Hematopoietic multipotent progenitor cell treated with erythropoietin and hydrocortisone succinate and interleukin-3 and kit ligand, for 17 days (in vitro differentiated cells): ENCODE results near the gene TTC31.
"Not testable (repeated sequence)": the region's sequence is repeated elsewhere in the genome, so short reads cannot be mapped to it uniquely, and the experiment has no call there.

Experiments
- DNase-seq: peaks from one replicate; pipeline ENCODE4 v3.0.0-alpha.2; 2015; ENCODE audit warnings: low spot score

The TTC31 gene

GRCh38 chr2:74457549-74458131 is 25.2 kb upstream of the TTC31 start:
- no peak for DNase-seq

DNA sequence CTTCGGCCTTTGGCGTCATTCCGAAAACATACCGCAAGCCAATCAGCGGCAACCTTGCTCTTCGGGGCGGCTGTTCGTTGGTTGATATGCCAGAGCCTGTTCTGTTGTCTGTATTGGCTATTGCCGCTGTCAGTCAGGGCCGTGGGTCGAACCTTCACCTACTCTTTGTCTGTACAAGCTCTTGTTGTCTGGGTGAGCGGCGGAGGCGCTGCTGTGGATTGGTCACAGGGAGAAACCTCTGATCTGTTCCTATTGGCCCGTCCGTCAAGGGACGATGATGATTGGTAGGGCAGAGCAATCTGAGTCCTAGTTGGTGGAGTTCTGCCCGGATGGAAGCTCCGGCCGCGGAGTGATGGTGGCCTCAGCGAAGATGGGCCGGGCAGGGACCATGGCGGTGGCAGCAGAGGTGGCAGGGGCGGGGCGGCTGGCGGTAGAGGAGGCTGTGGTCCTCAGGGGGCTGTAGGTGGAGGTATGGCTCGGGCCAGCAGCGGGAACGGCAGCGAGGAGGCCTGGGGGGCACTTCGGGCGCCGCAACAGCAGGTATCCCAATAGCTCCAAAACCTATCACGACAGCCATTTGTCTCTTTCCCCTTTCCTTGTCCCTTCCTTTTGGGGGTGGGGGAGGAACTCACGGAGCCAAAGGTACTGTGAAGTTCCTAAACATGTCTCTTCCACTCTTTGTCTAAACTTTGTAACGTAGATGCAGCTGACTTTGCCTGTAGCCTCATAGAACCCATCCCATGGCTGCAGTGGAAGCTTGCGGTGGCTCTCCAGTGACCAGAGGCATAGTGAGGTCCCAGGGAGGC is 24.5 kb upstream of the TTC31 start, which contains the start of gene WBP1:
WBP1 (plus strand) TSS at position 307 of the 806 bp plus-strand sequence; CDS start at position 472, 165 bp downstream.
- peak; percentile 100 for DNase-seq

DNA sequence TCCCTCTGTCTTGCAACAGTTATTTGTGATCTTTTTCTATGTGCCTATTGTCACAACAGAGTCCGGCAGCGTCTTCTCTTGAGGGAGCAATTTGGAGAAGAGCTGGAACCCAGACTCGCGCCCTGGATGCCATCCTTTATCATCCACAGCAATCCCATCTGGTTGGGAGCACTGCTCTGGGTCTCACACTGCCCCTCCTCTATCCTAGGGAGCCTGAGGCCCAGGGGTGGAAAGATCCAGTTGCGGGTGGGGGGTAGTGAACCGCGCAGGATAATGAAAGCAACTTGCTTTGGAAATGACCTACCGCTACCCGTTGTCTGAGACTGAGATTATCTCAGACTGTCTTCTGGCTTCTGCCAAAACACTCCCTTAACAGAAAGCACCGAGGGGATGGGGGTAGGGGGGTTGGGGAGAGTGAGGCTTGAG is 23.9 kb upstream of the TTC31 start:
- DNase-seq: no peak

- not testable (repeated sequence) for DNase-seq
Observed at GRCh38 chr2:74459503-74460118, 23.3 kb upstream of the TTC31 start.

DNA sequence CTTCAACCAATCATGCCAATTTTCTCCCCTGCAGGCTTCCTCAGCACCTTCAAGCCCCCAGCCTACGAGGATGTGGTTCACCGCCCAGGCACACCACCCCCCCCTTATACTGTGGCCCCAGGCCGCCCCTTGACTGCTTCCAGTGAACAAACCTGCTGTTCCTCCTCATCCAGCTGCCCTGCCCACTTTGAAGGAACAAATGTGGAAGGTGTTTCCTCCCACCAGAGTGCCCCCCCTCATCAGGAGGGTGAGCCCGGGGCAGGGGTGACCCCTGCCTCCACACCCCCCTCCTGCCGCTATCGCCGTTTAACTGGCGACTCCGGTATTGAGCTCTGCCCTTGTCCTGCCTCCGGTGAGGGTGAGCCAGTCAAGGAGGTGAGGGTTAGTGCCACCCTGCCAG is 22.7 kb upstream of the TTC31 start:
- not testable (repeated sequence) for DNase-seq

GRCh38 chr2:74461187-74462053 is 21.5 kb upstream of the TTC31 start:
- DNase-seq: no peak

DNA sequence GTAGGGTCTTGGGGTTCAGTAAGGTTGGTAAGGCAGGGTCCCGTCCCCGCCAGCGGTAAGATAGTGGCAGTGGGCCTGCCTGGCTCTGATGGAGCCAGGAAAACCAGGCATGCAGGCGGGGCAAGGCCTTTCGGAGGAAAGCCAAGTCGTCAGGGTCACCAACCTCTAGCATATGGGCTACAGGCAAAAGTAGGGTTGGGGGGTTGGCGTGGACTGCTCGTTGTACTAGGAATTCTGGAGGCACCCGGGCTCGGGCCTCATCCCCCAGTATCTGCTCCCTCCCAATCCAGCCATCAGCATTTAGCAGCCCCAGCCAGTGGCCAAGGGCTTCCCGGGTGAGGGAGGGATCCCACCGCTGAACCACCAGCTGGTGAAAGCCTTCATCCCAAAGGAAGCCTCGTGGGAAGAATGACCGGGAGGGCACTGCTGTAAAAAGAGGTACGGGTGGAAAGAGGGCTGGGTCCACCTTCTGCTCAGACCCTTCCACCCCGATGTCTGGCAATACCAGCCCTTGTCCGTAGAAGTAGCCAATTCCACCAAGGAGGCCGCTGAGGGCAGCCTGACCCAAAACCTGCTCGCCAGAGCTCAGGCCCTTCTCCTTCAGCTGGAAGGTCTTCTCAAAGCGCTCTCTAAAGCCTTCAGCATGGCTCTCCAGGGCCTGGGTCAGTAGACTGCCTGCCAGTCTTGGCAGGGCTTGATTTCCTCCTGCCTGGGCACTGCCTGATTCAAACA is 20.7 kb upstream of the TTC31 start:
- DNase-seq: no peak

- DNase-seq: no peak
Observed at GRCh38 chr2:74462786-74463105, 20.1 kb upstream of the TTC31 start.

DNA sequence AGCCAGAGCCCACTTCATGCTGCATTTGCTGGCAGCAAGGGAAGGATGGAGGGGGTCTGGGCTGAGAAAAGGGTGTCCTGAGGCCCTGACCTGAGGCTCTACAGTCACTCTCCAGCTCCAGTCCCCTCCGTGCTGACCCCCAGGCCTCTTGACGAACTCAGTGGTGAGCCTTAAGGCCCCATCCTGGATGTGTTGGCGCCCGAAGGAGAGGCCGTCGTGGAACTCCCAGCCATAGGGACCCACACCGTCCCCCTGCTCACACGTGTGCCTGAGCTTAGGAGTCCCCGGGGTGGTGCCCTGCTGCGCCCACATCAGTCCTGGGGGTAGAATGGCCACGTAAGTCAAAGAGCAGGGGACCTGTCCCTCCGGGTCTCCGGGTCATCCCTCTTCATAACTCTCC is 18.5 kb upstream of the TTC31 start:
- no peak for DNase-seq

DNA sequence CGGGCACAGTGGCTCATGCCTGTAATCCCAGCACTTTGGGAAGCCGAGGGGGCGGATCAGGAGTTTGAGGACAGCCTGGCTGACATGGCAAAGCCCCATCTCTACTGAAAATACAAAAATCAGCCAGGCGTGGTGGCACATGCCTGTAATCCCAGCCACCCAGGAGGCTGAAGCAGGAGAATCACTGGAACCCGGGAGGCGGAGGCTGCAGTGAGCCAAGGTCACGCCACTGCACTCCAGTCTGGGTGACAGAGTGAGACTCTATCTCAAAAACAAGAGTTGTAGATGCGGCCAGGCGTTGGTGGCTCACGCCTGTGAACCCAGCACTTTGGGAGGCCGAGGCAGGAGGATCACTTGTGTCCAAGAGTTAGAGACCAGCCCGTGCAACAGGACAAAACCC is 12.1 kb upstream of the TTC31 start:
- not testable (repeated sequence) for DNase-seq

DNA sequence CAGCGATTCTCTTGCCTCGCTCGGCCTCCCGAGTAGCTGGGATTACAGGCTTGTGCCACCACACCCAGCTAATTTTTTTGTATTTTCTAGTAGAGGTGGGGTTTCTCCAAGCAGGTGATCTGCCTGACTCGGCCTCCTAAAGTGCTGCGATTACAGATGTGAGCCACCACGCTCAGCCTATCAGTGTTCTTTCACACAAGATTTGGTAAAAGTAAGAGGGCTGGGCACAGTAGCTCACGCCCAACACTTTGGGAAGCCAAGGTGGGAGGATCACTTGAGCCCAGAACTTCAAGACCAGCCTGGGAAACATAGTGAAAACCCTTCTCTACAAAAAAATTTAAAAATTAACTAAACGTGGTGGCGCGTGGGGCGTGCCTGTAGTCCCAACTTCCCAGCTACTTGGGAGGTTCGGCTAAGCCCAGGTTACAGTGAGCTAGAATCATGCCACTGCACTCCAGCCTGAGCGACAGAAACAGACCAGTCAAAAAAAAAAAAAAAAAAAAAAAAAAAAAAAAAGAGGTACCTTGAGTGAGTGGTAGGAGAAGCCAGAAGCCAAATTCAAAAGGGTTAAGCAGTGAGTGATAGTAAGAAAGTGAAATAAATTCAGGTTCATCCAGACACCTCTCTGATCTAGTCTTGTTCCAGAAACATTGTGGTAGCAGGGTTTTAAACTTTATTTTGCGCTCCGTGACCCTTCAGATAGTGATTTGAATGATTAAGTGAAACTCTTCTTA is 11.4 kb upstream of the TTC31 start:
- no peak for DNase-seq

- peak; percentile 96 for DNase-seq
Observed at GRCh38 chr2:74472086-74472944, 10.6 kb upstream of the TTC31 start, which contains the start of gene MRPL53. Gene MRPL53, minus strand, starts transcription at chr2:74472680. Its CDS starts 20 bp downstream, at chr2:74472660.

DNA sequence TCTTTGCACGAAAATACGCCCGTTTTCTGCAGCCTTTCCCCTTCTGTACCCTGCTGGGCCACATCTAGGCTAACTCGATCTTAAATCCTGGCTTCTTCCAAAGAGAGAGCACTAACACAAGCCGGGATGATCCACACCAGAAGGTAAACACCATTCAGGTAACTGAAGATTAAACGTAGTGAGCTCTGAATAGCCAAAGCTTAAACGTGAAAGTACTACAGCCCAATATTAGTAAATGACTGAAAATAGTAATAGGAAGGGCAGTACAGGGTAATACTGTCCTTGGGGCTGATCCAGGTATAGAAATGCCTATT is 10.0 kb upstream of the TTC31 start:
- DNase-seq: no peak

DNA sequence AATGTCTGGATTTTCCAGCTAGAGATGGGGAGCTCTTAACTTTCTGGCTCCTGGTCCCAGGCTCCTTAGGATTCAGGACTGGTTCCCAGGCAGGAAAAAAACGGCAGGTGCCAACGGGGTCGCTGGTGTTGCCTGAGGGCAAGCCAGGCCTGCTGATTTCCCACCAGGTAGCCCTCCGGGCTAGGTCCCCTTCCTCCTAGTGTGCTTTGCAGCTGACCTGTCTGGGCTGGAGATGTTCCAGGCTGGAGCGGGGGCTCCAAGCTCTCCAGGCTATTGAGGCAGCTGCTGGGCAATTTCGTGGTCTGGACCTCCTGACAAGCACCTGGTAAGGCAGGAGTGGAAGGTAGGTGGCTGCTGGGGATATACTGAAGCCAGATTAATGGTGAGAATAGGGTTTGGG is 8.4 kb upstream of the TTC31 start:
- no peak for DNase-seq

DNA sequence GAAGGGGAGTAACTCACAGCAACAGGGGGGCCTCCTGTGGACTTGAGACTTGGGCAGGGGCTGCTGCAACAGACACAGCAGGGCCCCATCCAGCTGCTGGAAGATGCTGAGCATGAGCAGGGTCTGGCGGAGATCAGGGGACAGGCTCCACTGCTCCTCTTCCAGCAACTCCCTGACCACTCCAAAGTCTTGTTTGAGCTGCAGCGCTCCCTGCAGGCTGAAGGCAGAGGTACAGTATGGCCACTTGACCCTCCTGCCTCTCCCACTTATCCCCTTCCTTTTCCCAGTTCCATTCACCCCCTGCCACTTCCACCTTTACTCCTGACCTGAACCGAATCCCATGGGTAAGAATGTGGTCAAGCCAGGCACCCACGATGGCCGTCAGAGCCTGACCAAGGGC is 8.0 kb upstream of the TTC31 start:
- DNase-seq: no peak

DNA sequence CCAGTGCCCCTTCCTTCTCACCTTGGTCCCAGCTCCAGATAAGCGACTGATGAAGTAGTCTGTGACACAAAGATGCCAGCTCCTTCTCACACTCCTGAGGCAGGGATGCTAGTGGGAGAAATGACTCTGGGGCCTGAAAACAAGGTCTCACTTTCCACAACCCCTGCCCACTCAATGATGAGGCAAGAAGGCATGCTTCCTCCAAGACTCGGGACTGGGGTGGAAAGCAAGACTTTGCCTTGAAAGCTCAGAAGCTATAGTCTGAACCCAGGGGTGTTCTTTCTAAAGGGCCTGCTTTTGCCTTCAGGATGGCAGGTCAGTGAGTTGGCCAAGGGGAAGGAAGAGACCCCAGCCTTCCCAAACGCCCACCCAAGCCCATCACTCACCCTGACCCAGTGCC is 1.4 kb upstream of the TTC31 start:
- DNase-seq: no peak

- DNase-seq: no peak
Observed at GRCh38 chr2:74481961-74482800, 700 bp upstream of the TTC31 start.

DNA sequence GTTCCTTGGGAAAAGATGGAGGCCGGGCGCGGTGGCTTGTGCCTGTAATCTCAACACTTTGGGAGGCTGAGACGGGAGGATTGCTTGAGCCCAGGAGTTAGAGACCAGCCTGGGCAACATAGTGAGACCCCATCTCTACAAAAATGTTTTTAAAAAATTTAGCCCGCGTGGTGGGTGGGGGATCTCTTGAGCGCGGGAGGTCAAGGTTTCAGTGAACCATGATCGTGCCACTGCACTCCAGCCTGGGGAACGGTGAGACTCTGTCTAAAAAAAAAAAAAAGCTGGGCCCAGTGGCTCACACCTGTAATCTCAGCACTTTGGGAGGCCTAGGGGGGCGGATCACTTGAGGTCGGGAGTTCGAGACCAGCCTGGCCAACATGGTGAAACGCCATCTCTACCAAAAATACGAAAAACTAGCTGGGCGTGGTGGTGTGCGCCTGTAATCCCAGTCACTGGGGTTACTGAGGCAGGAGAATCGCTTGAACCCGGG is 839 bp downstream of the TTC31 start:
- DNase-seq: not testable (repeated sequence)

DNA sequence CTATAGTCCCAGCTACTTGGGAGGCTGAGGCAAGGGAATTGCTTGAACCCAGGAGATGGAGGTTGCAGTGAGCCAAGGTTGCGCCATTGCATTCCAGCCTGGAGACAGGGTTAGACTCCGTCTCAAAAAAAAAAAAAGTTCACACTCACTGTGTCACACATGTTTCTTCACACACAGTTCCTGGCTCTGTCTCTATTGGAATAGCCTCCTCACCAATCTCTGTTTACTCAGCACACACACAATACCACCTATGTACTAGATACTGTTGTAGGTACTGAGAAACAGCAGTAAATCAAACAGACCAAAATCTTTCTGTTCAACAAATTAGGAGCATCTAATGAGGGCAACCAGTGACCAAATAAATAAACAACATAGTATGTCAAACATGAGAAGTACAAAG is 3.3 kb downstream of the TTC31 start:
- DNase-seq: no peak
